ENCODE measurements around the gene VSIG10.

DNA sequence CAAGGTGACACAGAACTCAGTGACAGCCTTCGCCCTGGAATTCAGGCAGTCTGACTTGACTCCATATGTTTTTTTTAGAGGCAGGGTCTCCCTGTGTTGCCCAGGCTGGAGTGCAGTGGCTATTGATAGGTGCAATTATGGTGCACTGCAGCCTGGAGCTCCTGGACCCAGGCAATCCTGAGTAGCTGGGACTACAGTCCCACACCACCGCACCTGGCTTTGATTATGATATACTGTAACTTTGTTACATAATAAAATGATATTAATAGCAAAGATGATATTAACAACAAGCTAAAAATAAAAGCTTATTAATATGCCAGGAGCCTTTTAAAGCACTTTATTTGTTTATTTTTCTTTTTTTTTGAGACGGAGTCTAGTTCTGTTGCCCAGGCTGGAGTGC, 9.8 kb downstream of the VSIG10 start:
- TF ChIP-seq POLR2A (IDR thresholded peaks at IDR 0.05) (no peak), POLR2AphosphoS5 (IDR thresholded peaks at IDR 0.05) (no peak)
- TF ChIP-seq, protein P1, sequence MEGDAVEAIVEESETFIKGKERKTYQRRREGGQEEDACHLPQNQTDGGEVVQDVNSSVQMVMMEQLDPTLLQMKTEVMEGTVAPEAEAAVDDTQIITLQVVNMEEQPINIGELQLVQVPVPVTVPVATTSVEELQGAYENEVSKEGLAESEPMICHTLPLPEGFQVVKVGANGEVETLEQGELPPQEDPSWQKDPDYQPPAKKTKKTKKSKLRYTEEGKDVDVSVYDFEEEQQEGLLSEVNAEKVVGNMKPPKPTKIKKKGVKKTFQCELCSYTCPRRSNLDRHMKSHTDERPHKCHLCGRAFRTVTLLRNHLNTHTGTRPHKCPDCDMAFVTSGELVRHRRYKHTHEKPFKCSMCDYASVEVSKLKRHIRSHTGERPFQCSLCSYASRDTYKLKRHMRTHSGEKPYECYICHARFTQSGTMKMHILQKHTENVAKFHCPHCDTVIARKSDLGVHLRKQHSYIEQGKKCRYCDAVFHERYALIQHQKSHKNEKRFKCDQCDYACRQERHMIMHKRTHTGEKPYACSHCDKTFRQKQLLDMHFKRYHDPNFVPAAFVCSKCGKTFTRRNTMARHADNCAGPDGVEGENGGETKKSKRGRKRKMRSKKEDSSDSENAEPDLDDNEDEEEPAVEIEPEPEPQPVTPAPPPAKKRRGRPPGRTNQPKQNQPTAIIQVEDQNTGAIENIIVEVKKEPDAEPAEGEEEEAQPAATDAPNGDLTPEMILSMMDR (IDR thresholded peaks at IDR 0.05 in 8 of 11, conservative IDR thresholded peaks at IDR 0.05 in 3 of 11): no peak

Measured in spleen (tissue), 7 donors.